ENCODE measurements around the gene CCT8.

GRCh38 chr21:29080454-29080941, 7.0 kb upstream of the CCT8 start:
- TF ChIP-seq USF2 (IDR thresholded peaks at IDR 0.05; ENCODE audit: low read depth, low read length) (no peak), CTCF (conservative IDR thresholded peaks at IDR 0.05; ENCODE audit: low read depth, low read length) (no peak), POLR2A (IDR thresholded peaks at IDR 0.05; ENCODE audit: low read depth, low read length) (no peak), MXI1 (IDR thresholded peaks at IDR 0.05; ENCODE audit: borderline replicate concordance, low read depth, low read length) (no peak), RFX5 (IDR thresholded peaks at IDR 0.05; ENCODE audit: low read depth, low read length) (no peak), SMC3 (IDR thresholded peaks at IDR 0.05; ENCODE audit: low read depth, low read length) (no peak), RCOR1 (IDR thresholded peaks at IDR 0.05; ENCODE audit: insufficient replicate concordance, low read length) (no peak), FOS (IDR thresholded peaks at IDR 0.05; ENCODE audit: low read depth, low read length) (no peak)

Data from IMR-90 (cell line).